ENCODE measurements around the gene GNAQ.
A peak's percentile ranks its signal among the peaks of the same experiment; 100 is the strongest.
"Not testable (repeated sequence)": the region's sequence is repeated elsewhere in the genome, so short reads cannot be mapped to it uniquely, and the experiment has no call there.

GNAQ gene

GRCh38 chr9:77876091-77876490, 155.5 kb downstream of the GNAQ start:
- no peak for DNase-seq (ENCODE audit: low spot score)

GRCh38 chr9:77872863-77873262, 158.7 kb downstream of the GNAQ start:
- DNase-seq (ENCODE audit: low spot score), result no peak

GRCh38 chr9:77872177-77872576, 159.4 kb downstream of the GNAQ start:
- DNase-seq (ENCODE audit: low spot score), result no peak

- DNase-seq (ENCODE audit: low spot score), result no peak
Measured at GRCh38 chr9:77871483-77871882, 160.1 kb downstream of the GNAQ start.

GRCh38 chr9:77866878-77867277, 164.7 kb downstream of the GNAQ start:
- no peak for DNase-seq (ENCODE audit: low spot score)

GRCh38 chr9:77865385-77866047, 166.1 kb downstream of the GNAQ start:
- DNase-seq (ENCODE audit: low spot score), result no peak

GRCh38 chr9:77864211-77864889, 167.3 kb downstream of the GNAQ start:
- DNase-seq (ENCODE audit: low spot score), result no peak

- DNase-seq (ENCODE audit: low spot score), result not testable (repeated sequence)
Measured at GRCh38 chr9:77863638-77864037, 168.0 kb downstream of the GNAQ start.

- DNase-seq (ENCODE audit: low spot score), result not testable (repeated sequence)
Measured at GRCh38 chr9:77860953-77861352, 170.7 kb downstream of the GNAQ start.

- DNase-seq (ENCODE audit: low spot score), result no peak
Measured at GRCh38 chr9:77857513-77858259, 173.9 kb downstream of the GNAQ start.

GRCh38 chr9:77856615-77857014, 175.0 kb downstream of the GNAQ start:
- no peak for DNase-seq (ENCODE audit: low spot score)

GRCh38 chr9:77854916-77855311, 176.7 kb downstream of the GNAQ start:
- no peak for DNase-seq (ENCODE audit: low spot score)

GRCh38 chr9:77854258-77854915, 177.2 kb downstream of the GNAQ start:
- no peak for DNase-seq (ENCODE audit: low spot score)

GRCh38 chr9:77853716-77854115, 177.9 kb downstream of the GNAQ start:
- DNase-seq (ENCODE audit: low spot score), result no peak

GRCh38 chr9:77851882-77852595, 179.6 kb downstream of the GNAQ start:
- peak; percentile 52 for DNase-seq (ENCODE audit: low spot score)

GRCh38 chr9:77848897-77849296, 182.7 kb downstream of the GNAQ start:
- DNase-seq (ENCODE audit: low spot score), result peak; percentile 76

GRCh38 chr9:77848404-77848803, 183.2 kb downstream of the GNAQ start:
- DNase-seq (ENCODE audit: low spot score), result peak; percentile 88

- DNase-seq (ENCODE audit: low spot score), result no peak
Measured at GRCh38 chr9:77847626-77848025, 184.0 kb downstream of the GNAQ start.

GRCh38 chr9:77847059-77847499, 184.5 kb downstream of the GNAQ start:
- peak; percentile 55 for DNase-seq (ENCODE audit: low spot score)

- DNase-seq (ENCODE audit: low spot score), result no peak
Measured at GRCh38 chr9:77844415-77844814, 187.2 kb downstream of the GNAQ start.

GRCh38 chr9:77843871-77844155, 187.8 kb downstream of the GNAQ start:
- DNase-seq (ENCODE audit: low spot score), result no peak

Measured in pons (tissue), 1 donor.